HepG2 (cell line): ENCODE results near the gene TMEM117. TPM values are rescaled to one million over a fixed set of nuclear protein-coding genes. Genes with fewer than 3 reads are reported as not detected.

ENCODE experiments used
- AGO2 ChIP-seq: fragments of 200-400 bp; formaldehyde crosslinking; optimal IDR thresholded peaks from 2 replicates; pipeline ENCODE3; 2017; ENCODE audit warnings: mild to moderate bottlenecking, low read depth, low read length, moderate library complexity
- AHR ChIP-seq: IDR thresholded peaks from 2 replicates; pipeline ENCODE4 v1.6.1; 2018; ENCODE audit warnings: missing genetic modification reagents, missing compliant biosample characterization
- AKAP8 ChIP-seq: sonication (generic); formaldehyde crosslinking; IDR thresholded peaks from 2 replicates; pipeline ENCODE4 v1.5.1; 2020; ENCODE audit warnings: mild to moderate bottlenecking, missing genetic modification reagents
- FOXJ3 ChIP-seq: sonication (generic); formaldehyde crosslinking; IDR thresholded peaks from 2 replicates; pipeline ENCODE4 v1.4.0; 2020; ENCODE audit warnings: missing genetic modification reagents, mild to moderate bottlenecking, borderline replicate concordance
- IRF9 ChIP-seq: sonication (generic); formaldehyde crosslinking; IDR thresholded peaks from 2 replicates; pipeline ENCODE4 v1.8.0; 2022; ENCODE audit warnings: missing genetic modification reagents, mild to moderate bottlenecking, borderline replicate concordance
- PCBP2 ChIP-seq: fragments of 200-400 bp; formaldehyde crosslinking; optimal IDR thresholded peaks from 2 replicates; pipeline ENCODE3; 2018; ENCODE audit warnings: low read length, low read depth; ENCODE audit not compliant: poor library complexity, severe bottlenecking
- RCOR2 ChIP-seq: IDR thresholded peaks from 2 replicates; pipeline ENCODE4 v1.6.1; 2016; ENCODE audit warnings: missing biosample characterization, missing genetic modification reagents
- SALL2 ChIP-seq: sonication (generic); formaldehyde crosslinking; IDR thresholded peaks from 2 replicates; pipeline ENCODE4 v1.8.1; 2023; ENCODE audit warnings: mild to moderate bottlenecking, missing genetic modification reagents, inconsistent platforms
- ZBTB2 ChIP-seq: sonication (generic); formaldehyde crosslinking; IDR thresholded peaks from 2 replicates; pipeline ENCODE4 v1.8.0; 2022; ENCODE audit warnings: low read depth, missing genetic modification reagents
- ZNF296 ChIP-seq: sonication (generic); formaldehyde crosslinking; conservative IDR thresholded peaks from 2 replicates; pipeline ENCODE4 v1.5.0; 2020; ENCODE audit warnings: mild to moderate bottlenecking, missing genetic modification reagents
- ZNF354B ChIP-seq: sonication (generic); formaldehyde crosslinking; IDR thresholded peaks from 2 replicates; pipeline ENCODE4 v1.8.0; 2022; ENCODE audit warnings: mild to moderate bottlenecking, missing genetic modification reagents
- ZNF639 ChIP-seq: conservative IDR thresholded peaks from 2 replicates; pipeline ENCODE4 v1.6.1; 2018; ENCODE audit warnings: missing genetic modification reagents
- ZNF720 ChIP-seq: sonication (generic); formaldehyde crosslinking; IDR thresholded peaks from 2 replicates; pipeline ENCODE4 v1.4.0; 2020; ENCODE audit warnings: missing genetic modification reagents
- ZNF724P ChIP-seq: sonication (generic); formaldehyde crosslinking; IDR thresholded peaks from 2 replicates; pipeline ENCODE4 v1.8.0; 2022; ENCODE audit warnings: missing genetic modification reagents, borderline replicate concordance
- polyA plus RNA-seq, 8 experiments: library from polyadenylated mRNA; depleted of rRNA in 3 of 8; stranded (reverse) in 7 of 8; unstranded in 1 of 8; fragments of >200 nt; fragmentation: Illumina TruSeq in 4 of 8; extraction: Trizol in 4 of 8; gene quantifications; 2 replicates each; pipeline versions ENCODE4 v1.2.1 to v1.2.3, GENCODE V29; 2011 to 2016; ENCODE audit warnings: low read depth in 4 of 8, missing spikeins in 1 of 8, mixed read lengths in 1 of 8; ENCODE audit not compliant: insufficient read depth in 1 of 8
- total RNA-seq, 5 experiments: library from RNA; depleted of rRNA; stranded (reverse); fragments of >200 nt; fragmentation: Illumina TruSeq; extraction: Trizol; gene quantifications; 2 replicates each; pipeline ENCODE4 v1.2.3, GENCODE V29; 2016; ENCODE audit warnings: low read depth in 1 of 5
- TF ChIP-seq, protein P1 (sequence below): sonication (generic); formaldehyde crosslinking; IDR thresholded peaks from 2 replicates; pipeline ENCODE4 v1.4.0; 2020; ENCODE audit warnings: mild to moderate bottlenecking, missing genetic modification reagents
- TF ChIP-seq, protein P2 (sequence below): sonication (generic); formaldehyde crosslinking; IDR thresholded peaks from 2 replicates; pipeline ENCODE4 v1.4.0; 2020; ENCODE audit warnings: missing genetic modification reagents
- TF ChIP-seq, protein P3 (sequence below): IDR thresholded peaks from 2 replicates; pipeline ENCODE4 v1.6.1; 2016

The TMEM117 gene
- total and polyA plus RNA-seq, 2 of the 13 experiments (the other 11 are each of a cell fraction or from before 2014, with no cell fraction given) = 2.8 to 8.5 TPM

- TF ChIP-seq IRF9 (CRISPR knock-in tag) = 0 out of 2 replicates have a peak, but pooled peaks have one; percentile 24
- TF ChIP-seq AHR (CRISPR knock-in tag) = no peak
- 0 out of 2 replicates have a peak, but pooled peaks have one; percentile 32 for TF ChIP-seq AKAP8 (CRISPR knock-in tag)
- no peak for TF ChIP-seq RCOR2 (CRISPR knock-in tag)
- no peak for TF ChIP-seq PCBP2
- no peak for TF ChIP-seq ZNF354B
- TF ChIP-seq, protein P1, sequence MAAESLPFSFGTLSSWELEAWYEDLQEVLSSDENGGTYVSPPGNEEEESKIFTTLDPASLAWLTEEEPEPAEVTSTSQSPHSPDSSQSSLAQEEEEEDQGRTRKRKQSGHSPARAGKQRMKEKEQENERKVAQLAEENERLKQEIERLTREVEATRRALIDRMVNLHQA (CRISPR knock-in tag) = no peak
- no peak for TF ChIP-seq FOXJ3 (CRISPR knock-in tag)
- TF ChIP-seq ZNF639 (CRISPR knock-in tag) = no peak; the same call in 1 of the 2 replicates
- TF ChIP-seq, protein P2, sequence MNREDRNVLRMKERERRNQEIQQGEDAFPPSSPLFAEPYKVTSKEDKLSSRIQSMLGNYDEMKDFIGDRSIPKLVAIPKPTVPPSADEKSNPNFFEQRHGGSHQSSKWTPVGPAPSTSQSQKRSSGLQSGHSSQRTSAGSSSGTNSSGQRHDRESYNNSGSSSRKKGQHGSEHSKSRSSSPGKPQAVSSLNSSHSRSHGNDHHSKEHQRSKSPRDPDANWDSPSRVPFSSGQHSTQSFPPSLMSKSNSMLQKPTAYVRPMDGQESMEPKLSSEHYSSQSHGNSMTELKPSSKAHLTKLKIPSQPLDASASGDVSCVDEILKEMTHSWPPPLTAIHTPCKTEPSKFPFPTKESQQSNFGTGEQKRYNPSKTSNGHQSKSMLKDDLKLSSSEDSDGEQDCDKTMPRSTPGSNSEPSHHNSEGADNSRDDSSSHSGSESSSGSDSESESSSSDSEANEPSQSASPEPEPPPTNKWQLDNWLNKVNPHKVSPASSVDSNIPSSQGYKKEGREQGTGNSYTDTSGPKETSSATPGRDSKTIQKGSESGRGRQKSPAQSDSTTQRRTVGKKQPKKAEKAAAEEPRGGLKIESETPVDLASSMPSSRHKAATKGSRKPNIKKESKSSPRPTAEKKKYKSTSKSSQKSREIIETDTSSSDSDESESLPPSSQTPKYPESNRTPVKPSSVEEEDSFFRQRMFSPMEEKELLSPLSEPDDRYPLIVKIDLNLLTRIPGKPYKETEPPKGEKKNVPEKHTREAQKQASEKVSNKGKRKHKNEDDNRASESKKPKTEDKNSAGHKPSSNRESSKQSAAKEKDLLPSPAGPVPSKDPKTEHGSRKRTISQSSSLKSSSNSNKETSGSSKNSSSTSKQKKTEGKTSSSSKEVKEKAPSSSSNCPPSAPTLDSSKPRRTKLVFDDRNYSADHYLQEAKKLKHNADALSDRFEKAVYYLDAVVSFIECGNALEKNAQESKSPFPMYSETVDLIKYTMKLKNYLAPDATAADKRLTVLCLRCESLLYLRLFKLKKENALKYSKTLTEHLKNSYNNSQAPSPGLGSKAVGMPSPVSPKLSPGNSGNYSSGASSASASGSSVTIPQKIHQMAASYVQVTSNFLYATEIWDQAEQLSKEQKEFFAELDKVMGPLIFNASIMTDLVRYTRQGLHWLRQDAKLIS = no peak
- peak; percentile 40; the same call in 1 of the 2 replicates for TF ChIP-seq SALL2 (CRISPR knock-in tag)
- peak; percentile 39 for TF ChIP-seq AGO2
- no peak for TF ChIP-seq ZNF720 (CRISPR knock-in tag)
- peak; percentile 42; the same call in 1 of the 2 replicates for TF ChIP-seq ZBTB2 (CRISPR knock-in tag)
- no peak for TF ChIP-seq ZNF724P (CRISPR knock-in tag)
- no peak for TF ChIP-seq ZNF296 (CRISPR knock-in tag)
- TF ChIP-seq, protein P3, sequence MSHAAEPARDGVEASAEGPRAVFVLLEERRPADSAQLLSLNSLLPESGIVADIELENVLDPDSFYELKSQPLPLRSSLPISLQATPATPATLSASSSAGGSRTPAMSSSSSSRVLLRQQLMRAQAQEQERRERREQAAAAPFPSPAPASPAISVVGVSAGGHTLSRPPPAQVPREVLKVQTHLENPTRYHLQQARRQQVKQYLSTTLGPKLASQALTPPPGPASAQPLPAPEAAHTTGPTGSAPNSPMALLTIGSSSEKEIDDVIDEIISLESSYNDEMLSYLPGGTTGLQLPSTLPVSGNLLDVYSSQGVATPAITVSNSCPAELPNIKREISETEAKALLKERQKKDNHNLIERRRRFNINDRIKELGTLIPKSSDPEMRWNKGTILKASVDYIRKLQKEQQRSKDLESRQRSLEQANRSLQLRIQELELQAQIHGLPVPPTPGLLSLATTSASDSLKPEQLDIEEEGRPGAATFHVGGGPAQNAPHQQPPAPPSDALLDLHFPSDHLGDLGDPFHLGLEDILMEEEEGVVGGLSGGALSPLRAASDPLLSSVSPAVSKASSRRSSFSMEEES (CRISPR knock-in tag) = no peak
Observed at GRCh38 chr12:43835656-43836474, at the start of gene TMEM117 (continued).
